Measurements from ENCODE around the gene GVQW3.

The GVQW3 gene

DNA sequence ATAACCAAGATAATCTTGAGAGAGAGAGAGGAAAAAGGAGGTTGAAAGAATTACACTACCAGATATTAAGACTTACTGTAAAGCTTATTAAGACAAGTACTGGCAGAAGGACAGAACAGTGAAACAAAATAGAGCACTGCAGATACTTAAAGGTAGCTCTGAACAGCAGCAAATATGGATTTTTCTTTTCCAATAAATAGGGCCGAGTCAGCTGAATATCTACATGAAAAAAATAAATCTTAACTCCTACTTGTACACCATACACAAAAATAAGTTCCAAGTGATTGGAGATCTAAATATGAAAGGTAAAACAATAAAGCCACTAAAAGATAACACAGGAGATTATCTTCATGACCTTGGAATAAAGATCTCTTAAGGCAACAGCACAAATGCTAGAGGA, 12.6 kb upstream of the GVQW3 start:
- Histone ChIP-seq H3K27ac (ENCODE audit: insufficient read depth in 1 of 2, low read depth in 1 of 2, low read length in 2 of 2, poor library complexity in 1 of 2, severe bottlenecking in 2 of 2) (no peak overlapping the region), H3K9me3 (ENCODE audit: control extremely low read depth in 1 of 5, control insufficient read depth in 4 of 5, insufficient read depth in 2 of 5, low read depth in 1 of 5, low read length in 4 of 5) (no peaks in the 10 kb centered on the region), H3K27me3 (replicated peaks in 2 of 5; ENCODE audit: control insufficient read depth in 4 of 5, insufficient read depth in 5 of 5, low read length in 4 of 5) (no peaks in the 10 kb centered on the region), H3K4me1 (ENCODE audit: control extremely low read depth in 1 of 4, control insufficient read depth in 4 of 4, insufficient read depth in 4 of 4, low read length in 3 of 4) (peaks cover 3 to 13% (median 9%) of the 10 kb centered on the region in 4 experiments), H3K36me3 (ENCODE audit: control insufficient read depth in 4 of 4, insufficient read depth in 4 of 4, low read length in 3 of 4) (peaks cover 2 to 3% (median 2%) of the 10 kb centered on the region in 4 experiments), H3K4me3 (ENCODE audit: control insufficient read depth in 1 of 7, extremely low read depth in 1 of 7, insufficient read depth in 4 of 7, low read depth in 2 of 7, low read length in 6 of 7) (no peak overlapping the region)
- no peak for DNase-seq
- POLR2A ChIA-PET, result no interaction called here
- CTCF ChIA-PET, result interaction anchor here (1.6 kb wide), 1 partner anchor 44 kb away, joined by 3 read pairs; no protein-coding TSS in a partner anchor
- no CpG with 5 or more reads among the region's 1 CpG for WGBS (ENCODE audit: insufficient coverage)

DNA sequence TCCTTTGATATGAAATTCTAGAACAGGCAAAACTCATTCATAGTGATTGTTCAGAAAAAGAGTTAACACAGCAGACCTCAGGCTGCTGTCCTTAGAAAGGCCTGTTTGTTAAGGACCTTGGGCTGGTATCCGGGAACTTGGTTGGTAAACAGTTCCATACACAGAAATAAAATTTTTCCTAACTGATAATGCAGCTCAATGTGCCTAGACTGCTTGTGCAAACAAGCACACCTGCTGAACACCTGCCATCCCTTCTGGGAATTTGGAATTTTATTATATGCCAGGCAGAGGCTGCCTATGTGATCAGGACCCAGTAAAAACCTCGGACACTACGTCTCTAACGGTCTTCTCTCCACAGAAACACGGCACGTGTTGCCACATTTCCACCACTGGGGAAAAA, 11.7 kb upstream of the GVQW3 start:
- CTCF ChIA-PET, result interaction anchor here (0.6 to 1.6 kb wide), 2 partner anchors 13 to 43 kb away, joined by 3 read pairs; no protein-coding TSS in a partner anchor
- Histone ChIP-seq H3K4me1 (ENCODE audit: control extremely low read depth in 1 of 4, control insufficient read depth in 4 of 4, insufficient read depth in 4 of 4, low read length in 3 of 4) (peaks cover 3 to 13% (median 9%) of the 10 kb centered on the region in 4 experiments), H3K9me3 (ENCODE audit: control extremely low read depth in 1 of 5, control insufficient read depth in 4 of 5, insufficient read depth in 2 of 5, low read depth in 1 of 5, low read length in 4 of 5) (no peaks in the 10 kb centered on the region), H3K27me3 (replicated peaks in 2 of 5; ENCODE audit: control insufficient read depth in 4 of 5, insufficient read depth in 5 of 5, low read length in 4 of 5) (no peaks in the 10 kb centered on the region), H3K4me3 (ENCODE audit: control insufficient read depth in 1 of 7, extremely low read depth in 1 of 7, insufficient read depth in 4 of 7, low read depth in 2 of 7, low read length in 6 of 7) (no peak overlapping the region), H3K27ac (ENCODE audit: insufficient read depth in 1 of 2, low read depth in 1 of 2, low read length in 2 of 2, poor library complexity in 1 of 2, severe bottlenecking in 2 of 2) (no peak overlapping the region), H3K36me3 (ENCODE audit: control insufficient read depth in 4 of 4, insufficient read depth in 4 of 4, low read length in 3 of 4) (peaks cover 0 to 3% (median 2%) of the 10 kb centered on the region in 4 experiments)
- POLR2A ChIA-PET, result no interaction called here
- DNase-seq, result no peak
- 100% methylated on average over 4 of the region's 6 CpGs for WGBS (ENCODE audit: insufficient coverage)

DNA sequence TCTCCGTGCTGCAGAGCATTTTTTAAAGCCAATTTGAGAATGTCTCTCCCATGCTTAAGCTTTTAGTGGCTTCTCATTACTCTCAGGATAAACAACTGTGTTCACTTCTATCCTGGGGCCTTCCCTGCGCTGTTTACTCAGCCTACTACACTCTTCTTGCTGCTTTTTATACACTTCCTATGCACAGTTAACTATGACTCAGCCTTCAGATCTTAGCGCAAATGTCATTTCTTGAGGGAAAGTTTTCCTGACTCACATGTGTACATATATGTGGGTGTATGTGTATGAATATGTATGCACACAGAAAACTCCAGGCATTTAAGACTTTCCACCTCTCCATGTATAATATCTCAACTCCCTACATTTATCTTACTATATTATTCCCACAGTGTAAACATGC, 10.0 kb upstream of the GVQW3 start:
- POLR2A ChIA-PET, result no interaction called here
- peak; percentile 58 to 84 (median 77) for DNase-seq
- Histone ChIP-seq H3K4me1 (ENCODE audit: control extremely low read depth in 1 of 4, control insufficient read depth in 4 of 4, insufficient read depth in 4 of 4, low read length in 3 of 4) (peaks cover 3 to 13% (median 10%) of the 10 kb centered on the region in 4 experiments), H3K36me3 (ENCODE audit: control insufficient read depth in 4 of 4, insufficient read depth in 4 of 4, low read length in 3 of 4) (peaks cover 0 to 3% (median 0%) of the 10 kb centered on the region in 4 experiments), H3K27me3 (replicated peaks in 2 of 5; ENCODE audit: control insufficient read depth in 4 of 5, insufficient read depth in 5 of 5, low read length in 4 of 5) (no peaks in the 10 kb centered on the region), H3K27ac (ENCODE audit: insufficient read depth in 1 of 2, low read depth in 1 of 2, low read length in 2 of 2, poor library complexity in 1 of 2, severe bottlenecking in 2 of 2) (peak overlapping the region; percentile 27 to 73), H3K9me3 (ENCODE audit: control extremely low read depth in 1 of 5, control insufficient read depth in 4 of 5, insufficient read depth in 2 of 5, low read depth in 1 of 5, low read length in 4 of 5) (no peaks in the 10 kb centered on the region), H3K4me3 (ENCODE audit: control insufficient read depth in 1 of 7, extremely low read depth in 1 of 7, insufficient read depth in 4 of 7, low read depth in 2 of 7, low read length in 6 of 7) (peak overlapping the region in 3 of 7 experiments; percentile 2 to 49 (median 19))
- CTCF ChIA-PET, result interaction anchor here (1.9 kb wide), 1 partner anchor 49 kb away, joined by 5 read pairs; no protein-coding TSS in a partner anchor
- WGBS (ENCODE audit: insufficient coverage), result 13% methylated on average over 2 of the region's 3 CpGs

DNA sequence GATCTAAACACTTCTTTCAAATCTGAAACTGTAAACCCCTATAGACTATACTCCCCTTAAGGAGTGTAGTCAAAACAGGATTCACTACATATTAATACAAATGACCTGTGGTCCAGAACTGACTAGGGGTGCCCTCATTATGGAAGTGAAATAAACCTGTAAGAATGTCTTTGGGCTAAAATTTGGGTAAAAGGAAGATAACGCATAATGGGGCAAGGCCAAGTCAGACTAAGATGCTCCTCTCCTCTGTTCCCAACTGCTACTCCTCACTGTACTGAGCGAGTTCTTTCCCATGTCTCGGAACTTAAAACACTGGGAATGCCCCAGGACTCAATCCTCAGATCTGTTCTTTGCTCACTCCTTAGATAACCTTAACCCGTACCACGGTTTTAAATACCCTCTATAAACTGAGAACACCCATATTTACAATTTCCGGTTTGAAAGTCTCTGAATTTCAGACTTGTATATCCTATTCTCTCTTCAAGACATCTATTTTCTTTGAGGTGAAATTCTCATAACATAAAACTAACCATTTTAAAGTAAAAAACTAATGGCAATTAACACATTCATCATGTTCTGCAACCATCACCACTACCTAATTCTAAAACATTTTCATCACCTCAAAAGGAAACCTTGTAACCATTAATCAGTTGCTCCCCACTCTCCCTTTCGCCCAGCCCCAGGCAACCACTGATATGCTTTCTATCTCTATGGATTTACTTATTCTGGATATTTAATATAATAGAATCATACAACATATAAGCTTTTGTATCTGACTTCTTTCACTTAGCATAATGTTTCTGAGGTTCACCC, 4.2 kb upstream of the GVQW3 start:
- H3K4me1 ChIP-seq (ENCODE audit: control extremely low read depth in 1 of 4, control insufficient read depth in 4 of 4, insufficient read depth in 4 of 4, low read length in 3 of 4), result peaks cover 12 to 27% (median 18%) of the 10 kb centered on the region in 4 experiments
- no peak overlapping the region for H3K27ac ChIP-seq (ENCODE audit: insufficient read depth in 1 of 2, low read depth in 1 of 2, low read length in 2 of 2, poor library complexity in 1 of 2, severe bottlenecking in 2 of 2)
- CTCF ChIA-PET, result no interaction called here
- POLR2A ChIA-PET, result no interaction called here
- H3K9me3 ChIP-seq (ENCODE audit: control extremely low read depth in 1 of 5, control insufficient read depth in 4 of 5, insufficient read depth in 2 of 5, low read depth in 1 of 5, low read length in 4 of 5), result no peaks in the 10 kb centered on the region
- peaks cover 0 to 3% (median 0%) of the 10 kb centered on the region in 4 experiments for H3K36me3 ChIP-seq (ENCODE audit: control insufficient read depth in 4 of 4, insufficient read depth in 4 of 4, low read length in 3 of 4)
- H3K4me3 ChIP-seq (ENCODE audit: control insufficient read depth in 1 of 7, extremely low read depth in 1 of 7, insufficient read depth in 4 of 7, low read depth in 2 of 7, low read length in 6 of 7), result no peak overlapping the region
- WGBS (ENCODE audit: insufficient coverage), result 96% methylated on average over 6 of the region's 7 CpGs
- H3K27me3 ChIP-seq (replicated peaks in 2 of 5; ENCODE audit: control insufficient read depth in 4 of 5, insufficient read depth in 5 of 5, low read length in 4 of 5), result no peaks in the 10 kb centered on the region
- no peak for DNase-seq

DNA sequence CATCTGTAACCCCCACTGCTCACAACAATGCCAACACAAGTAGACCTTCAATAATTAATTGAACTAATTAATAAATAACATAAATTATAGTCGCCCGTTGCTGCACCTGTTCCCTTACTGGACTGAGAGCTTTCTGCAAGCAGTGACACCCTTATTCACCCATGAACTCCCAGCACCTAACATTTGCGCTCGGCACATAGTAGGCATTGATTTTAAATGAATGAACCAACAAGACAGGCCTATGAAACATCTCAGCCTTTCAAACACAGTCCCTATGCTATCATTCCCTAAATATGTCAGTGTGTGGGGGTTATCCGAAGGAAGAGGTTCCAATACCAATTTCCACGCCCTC, 1.3 kb upstream of the GVQW3 start:
- ChIA-PET CTCF (no interaction called here), POLR2A (no interaction called here)
- H3K4me1 ChIP-seq (ENCODE audit: control extremely low read depth in 1 of 4, control insufficient read depth in 4 of 4, insufficient read depth in 4 of 4, low read length in 3 of 4), result peaks cover 15 to 38% (median 23%) of the 10 kb centered on the region in 4 experiments
- H3K4me3 ChIP-seq (ENCODE audit: control insufficient read depth in 1 of 7, extremely low read depth in 1 of 7, insufficient read depth in 4 of 7, low read depth in 2 of 7, low read length in 6 of 7), result peak overlapping the region; percentile 74 to 95 (median 89)
- no peaks in the 10 kb centered on the region for H3K27me3 ChIP-seq (replicated peaks in 2 of 5; ENCODE audit: control insufficient read depth in 4 of 5, insufficient read depth in 5 of 5, low read length in 4 of 5)
- no peak for DNase-seq
- H3K27ac ChIP-seq (ENCODE audit: insufficient read depth in 1 of 2, low read depth in 1 of 2, low read length in 2 of 2, poor library complexity in 1 of 2, severe bottlenecking in 2 of 2), result peak overlapping the region; percentile 62 to 79
- H3K36me3 ChIP-seq (ENCODE audit: control insufficient read depth in 4 of 4, insufficient read depth in 4 of 4, low read length in 3 of 4), result peaks cover 0 to 3% (median 1%) of the 10 kb centered on the region in 4 experiments
- H3K9me3 ChIP-seq (ENCODE audit: control extremely low read depth in 1 of 5, control insufficient read depth in 4 of 5, insufficient read depth in 2 of 5, low read depth in 1 of 5, low read length in 4 of 5), result no peaks in the 10 kb centered on the region
- 27% methylated on average over 3 of the region's 6 CpGs for WGBS (ENCODE audit: insufficient coverage)

DNA sequence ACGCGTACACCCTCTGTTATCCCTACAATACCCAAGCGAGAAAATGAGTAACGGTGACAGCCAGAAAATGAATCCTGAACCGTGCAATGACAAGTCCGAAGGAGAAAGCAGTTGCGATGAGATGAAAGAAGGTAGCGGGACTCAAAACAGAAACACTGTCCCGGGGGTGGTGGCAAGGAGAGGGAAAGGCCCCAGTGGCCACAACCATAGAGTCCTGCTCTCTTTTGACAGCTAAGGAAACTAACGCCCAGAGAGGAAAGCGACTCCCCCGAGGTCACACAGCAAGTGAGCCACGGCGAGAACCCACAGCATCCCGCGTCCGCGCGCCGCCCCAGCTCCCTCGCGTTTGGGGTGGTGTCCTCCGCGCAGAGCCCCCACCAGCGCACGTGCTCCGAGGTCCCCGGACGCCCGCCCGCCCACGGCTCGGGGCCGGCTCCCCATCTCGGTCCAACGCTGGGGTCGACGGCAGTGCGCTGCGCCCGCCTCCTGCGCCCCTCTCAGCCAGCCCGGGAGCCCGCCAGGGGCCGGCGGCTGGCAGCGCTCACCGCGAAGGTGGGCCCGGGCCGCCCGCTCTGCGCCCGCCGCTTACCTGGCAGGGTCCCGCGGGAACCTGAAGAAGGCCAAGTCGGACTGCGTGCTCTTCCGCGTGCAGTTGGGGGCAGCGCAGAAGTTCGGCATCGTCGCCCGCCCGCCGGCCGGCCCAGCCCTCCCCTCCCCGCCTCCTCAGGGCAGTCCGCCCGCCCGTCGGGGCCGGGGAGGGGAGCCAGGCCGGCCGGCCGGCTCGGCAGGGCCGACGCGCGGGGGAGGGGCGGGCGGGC, 755 bp upstream of the GVQW3 start:
- ChIA-PET POLR2A (no interaction called here), CTCF (no interaction called here)
- Histone ChIP-seq H3K9me3 (ENCODE audit: control extremely low read depth in 1 of 5, control insufficient read depth in 4 of 5, insufficient read depth in 2 of 5, low read depth in 1 of 5, low read length in 4 of 5) (no peaks in the 10 kb centered on the region), H3K4me3 (ENCODE audit: control insufficient read depth in 1 of 7, extremely low read depth in 1 of 7, insufficient read depth in 4 of 7, low read depth in 2 of 7, low read length in 6 of 7) (peak overlapping the region; percentile 74 to 95 (median 89)), H3K36me3 (ENCODE audit: control insufficient read depth in 4 of 4, insufficient read depth in 4 of 4, low read length in 3 of 4) (peaks cover 0 to 6% (median 3%) of the 10 kb centered on the region in 4 experiments), H3K4me1 (ENCODE audit: control extremely low read depth in 1 of 4, control insufficient read depth in 4 of 4, insufficient read depth in 4 of 4, low read length in 3 of 4) (peaks cover 15 to 38% (median 23%) of the 10 kb centered on the region in 4 experiments), H3K27ac (ENCODE audit: insufficient read depth in 1 of 2, low read depth in 1 of 2, low read length in 2 of 2, poor library complexity in 1 of 2, severe bottlenecking in 2 of 2) (peak overlapping the region; percentile 62 to 79), H3K27me3 (replicated peaks in 2 of 5; ENCODE audit: control insufficient read depth in 4 of 5, insufficient read depth in 5 of 5, low read length in 4 of 5) (no peaks in the 10 kb centered on the region)
- WGBS (ENCODE audit: insufficient coverage), result under 1% methylated on average over 43 of the region's 85 CpGs
- DNase-seq, result peak in 2 of 3 donors; percentile 69 to 83
